ENCODE measurements around the gene ANKRD33B.

GRCh38 chr5:10578869-10579268 is 15.0 kb downstream of the ANKRD33B start:
- TF ChIP-seq CTCF (IDR thresholded peaks at IDR 0.05) (no peak), POLR2A (IDR thresholded peaks at IDR 0.05) (no peak), POLR2AphosphoS5 (IDR thresholded peaks at IDR 0.05) (no peak)
